IMR-90 (cell line): ENCODE measurements around the gene AGMO. TPM values are rescaled to one million over a fixed set of nuclear protein-coding genes. Genes with fewer than 3 reads are reported as not detected.

Experiments
- ATAC-seq: fragments of 200-7000 bp; cut with Tn5 transposase; 2 replicates; pipeline ENCODE4 v1.9.1; 2020; ENCODE audit warnings: low read depth, mild to moderate bottlenecking, moderate library complexity
- BruUV-seq: library from RNA; stranded (reverse); fragments of 400-500 nt; replicated peaks from 2 replicates; lab custom pipeline; 2021; lab: Mats Ljungman, UMichigan
- CTCF ChIA-PET: fragments of 300-600 bp; formaldehyde crosslinking; extraction: SDS; loops from one replicate; lab custom pipeline; 2021; ENCODE audit warnings: antibody characterized with exemption; lab: Yijun Ruan, JAX
- POLR2A ChIA-PET: fragments of 300-600 bp; sonication (Branson Sonifier 250); formaldehyde crosslinking; loops from one replicate; lab custom pipeline; 2022; ENCODE audit warnings: antibody characterized with exemption; ENCODE audit not compliant: unreplicated experiment; lab: Charles Lee
- DNase-seq: peaks from one replicate; pipeline ENCODE4 v3.0.0; 2013
- H2AFZ ChIP-seq: replicated peaks from 2 replicates; pipeline ENCODE3; 2013; ENCODE audit warnings: low read length, mild to moderate bottlenecking; ENCODE audit not compliant: poor library complexity
- H2AK5ac ChIP-seq: 2 replicates; pipeline ENCODE4 v1.6.1; 2013; ENCODE audit warnings: low read depth, low read length, inconsistent platforms
- H2AK9ac ChIP-seq: replicated peaks from 2 replicates; pipeline ENCODE3; 2013; ENCODE audit warnings: mild to moderate bottlenecking, low read depth, low read length, moderate library complexity; ENCODE audit not compliant: poor library complexity
- H2BK120ac ChIP-seq: 2 replicates; pipeline ENCODE4 v1.6.1; 2013; ENCODE audit warnings: low read depth, low read length, inconsistent platforms
- H2BK15ac ChIP-seq: 3 replicates; pipeline ENCODE4 v1.6.1; 2013; ENCODE audit warnings: low read depth, low read length, inconsistent platforms
- H2BK20ac ChIP-seq: 2 replicates; pipeline ENCODE4 v1.6.1; 2013; ENCODE audit warnings: low read depth, mild to moderate bottlenecking, inconsistent platforms, low read length, moderate library complexity
- H2BK5ac ChIP-seq: 2 replicates; pipeline ENCODE4 v1.6.1; 2013; ENCODE audit warnings: mild to moderate bottlenecking, low read depth, low read length, inconsistent platforms; ENCODE audit not compliant: poor library complexity, severe bottlenecking
- H3K14ac ChIP-seq: replicated peaks from 2 replicates; pipeline ENCODE4 v1.6.1; 2013; ENCODE audit warnings: low read depth, low read length, inconsistent platforms
- H3K18ac ChIP-seq: 2 replicates; pipeline ENCODE4 v1.6.1; 2013; ENCODE audit warnings: low read depth, low read length, control low read depth
- H3K23ac ChIP-seq: 2 replicates; pipeline ENCODE4 v1.6.1; 2013; ENCODE audit warnings: low read depth, low read length, inconsistent platforms
- H3K27ac ChIP-seq: 2 replicates; pipeline ENCODE4 v1.5.1; 2013; ENCODE audit warnings: mild to moderate bottlenecking, control low read depth, low read length; ENCODE audit not compliant: insufficient read depth
- H3K27me3 ChIP-seq: 2 replicates; pipeline ENCODE4 v1.6.1; 2013; ENCODE audit warnings: low read length; ENCODE audit not compliant: control insufficient read depth, insufficient read depth
- H3K36me3 ChIP-seq: 2 replicates; pipeline ENCODE4 v1.6.1; 2013; ENCODE audit warnings: low read length, mixed read lengths; ENCODE audit not compliant: control insufficient read depth, insufficient read depth
- H3K4ac ChIP-seq: 2 replicates; pipeline ENCODE4 v1.6.1; 2013; ENCODE audit warnings: low read depth, low read length, inconsistent platforms
- H3K4me1 ChIP-seq: 2 replicates; pipeline ENCODE4 v1.6.1; 2013; ENCODE audit warnings: low read length, mixed read lengths; ENCODE audit not compliant: control insufficient read depth, insufficient read depth
- H3K4me2 ChIP-seq: 2 replicates; pipeline ENCODE4 v1.6.1; 2013; ENCODE audit warnings: low read depth, mild to moderate bottlenecking, control low read depth, low read length, moderate library complexity
- H3K4me3 ChIP-seq: 2 replicates; pipeline ENCODE4 v1.5.1; 2013; ENCODE audit warnings: low read depth, mild to moderate bottlenecking, control low read depth, low read length, moderate library complexity; ENCODE audit not compliant: insufficient read depth
- H3K56ac ChIP-seq: 2 replicates; pipeline ENCODE4 v1.6.1; 2013; ENCODE audit warnings: low read length, inconsistent platforms; ENCODE audit not compliant: insufficient read depth; ENCODE audit errors: extremely low read depth
- H3K79me1 ChIP-seq, 2 experiments: 2 replicates each; pipeline ENCODE4 v1.6.1; 2013; ENCODE audit warnings: low read length in 2 of 2, inconsistent platforms in 1 of 2, low read depth in 1 of 2
- H3K9ac ChIP-seq: 2 replicates; pipeline ENCODE4 v1.6.1; 2013; ENCODE audit warnings: low read depth, low read length, control low read depth
- H3K9me1 ChIP-seq: 2 replicates; pipeline ENCODE4 v1.6.1; 2013; ENCODE audit warnings: low read length, inconsistent platforms; ENCODE audit not compliant: insufficient read depth
- H3K9me3 ChIP-seq: 2 replicates; pipeline ENCODE4 v1.6.1; 2013; ENCODE audit warnings: low read length; ENCODE audit not compliant: control insufficient read depth, insufficient read depth
- H4K20me1 ChIP-seq: 2 replicates; pipeline ENCODE4 v1.6.1; 2013; ENCODE audit warnings: low read length, inconsistent platforms; ENCODE audit not compliant: insufficient read depth
- H4K5ac ChIP-seq: 2 replicates; pipeline ENCODE4 v1.6.1; 2013; ENCODE audit warnings: mild to moderate bottlenecking, low read depth, low read length, control low read depth
- H4K8ac ChIP-seq, 2 experiments: 2 replicates each; pipeline ENCODE4 v1.6.1; 2013; ENCODE audit warnings: low read depth in 2 of 2, low read length in 2 of 2, control low read depth in 1 of 2, inconsistent platforms in 1 of 2
- H4K91ac ChIP-seq: 2 replicates; pipeline ENCODE4 v1.6.1; 2013; ENCODE audit warnings: low read depth, low read length, inconsistent platforms; ENCODE audit not compliant: insufficient read depth
- CHD1 ChIP-seq: IDR thresholded peaks from 2 replicates; pipeline ENCODE4 v1.6.1; 2012; ENCODE audit warnings: low read depth, low read length, improper control_type of control experiment
- CTCF ChIP-seq: conservative IDR thresholded peaks from 2 replicates; pipeline ENCODE4 v1.5.1; 2012; ENCODE audit warnings: mild to moderate bottlenecking, low read depth, low read length, improper control_type of control experiment
- ELK1 ChIP-seq: fragments of 150-350 bp; IDR thresholded peaks from 2 replicates; pipeline ENCODE4 v1.6.1; 2016; ENCODE audit warnings: low read depth, mild to moderate bottlenecking, low read length, moderate library complexity, borderline replicate concordance
- MAZ ChIP-seq: IDR thresholded peaks from 2 replicates; pipeline ENCODE4 v1.6.1; 2012; ENCODE audit warnings: low read depth, mild to moderate bottlenecking, low read length, improper control_type of control experiment, moderate library complexity, borderline replicate concordance
- RAD21 ChIP-seq: IDR thresholded peaks from 2 replicates; pipeline ENCODE4 v1.6.1; 2012; ENCODE audit warnings: low read length, improper control_type of control experiment
- RFX5 ChIP-seq: IDR thresholded peaks from 2 replicates; pipeline ENCODE4 v1.8.0; 2012; ENCODE audit warnings: low read depth, mild to moderate bottlenecking, low read length, moderate library complexity
- SMC3 ChIP-seq: fragments of 150-350 bp; IDR thresholded peaks from 2 replicates; pipeline ENCODE4 v1.6.1; 2016; ENCODE audit warnings: low read depth, mild to moderate bottlenecking, antibody characterized with exemption, low read length, moderate library complexity
- WGBS, 2 experiments: methylation state at CpG; one replicate each; pipeline versions ENCODE4 v1.1.5 to v1.1.7; 2013; ENCODE audit warnings: missing lambda C conversion rate in 2 of 2; ENCODE audit not compliant: insufficient read length in 1 of 2; ENCODE audit errors: extremely low coverage in 2 of 2; 5-methylcytosine and 5-hydroxymethylcytosine counted together
- dilution Hi-C: fragments of 300-500 bp; cut with HindIII; formaldehyde crosslinking; loops from one replicate; pipeline ENCODE4 v1.14.3; 2018; ENCODE audit warnings: low sequenced_read_pairs; ENCODE audit not compliant: unreplicated experiment
- in situ Hi-C: fragments of 300-500 bp; cut with MboI; formaldehyde crosslinking; loops from 3 replicates; pipeline ENCODE4 v1.14.3; 2019; ENCODE audit warnings: low sequenced_read_pairs, inconsistent platforms, mixed read lengths
- intact Hi-C: fragments of 100-400 bp; cut with micrococcal nuclease; formaldehyde crosslinking; loops from 2 replicates; pipeline ENCODE4 v1.10.0; 2022
- polyA plus RNA-seq, 3 experiments: library from polyadenylated mRNA; depleted of rRNA; stranded (reverse); fragments of >200 nt; gene quantifications; 2 replicates each; pipeline ENCODE4 v1.2.3, GENCODE V29; 2012; ENCODE audit warnings: low replicate concordance in 1 of 3
- total RNA-seq: library from RNA; depleted of rRNA; stranded (reverse); fragments of >200 nt; gene quantifications from 2 replicates; pipeline ENCODE4 v1.2.3, GENCODE V29; 2012

AGMO gene
- total and polyA plus RNA-seq, 2 of the 4 experiments (the other 2 are of a cell fraction), result not detected

- no TSS peak for BruUV-seq
- Histone ChIP-seq H4K20me1 (no peaks in the 10 kb centered on the region), H2AK5ac (no peak overlapping the region), H3K9me3 (peaks cover 5% of the 10 kb centered on the region), H2BK20ac (no peak overlapping the region), H3K56ac (no peak overlapping the region), H3K14ac (no peak overlapping the region), H2BK5ac (no peak overlapping the region), H2AFZ (no peak overlapping the region), H3K18ac (no peak overlapping the region), H4K5ac (no peak overlapping the region), H3K27me3 (no peaks in the 10 kb centered on the region), H3K27ac (no peak overlapping the region), H2AK9ac (no peak overlapping the region), H3K4me1 (no peaks in the 10 kb centered on the region), H3K4me3 (no peak overlapping the region), H3K9ac (no peak overlapping the region), H3K4ac (no peak overlapping the region), H4K8ac (no peak overlapping the region), H3K23ac (no peak overlapping the region), H2BK15ac (no peak overlapping the region), H2BK120ac (no peak overlapping the region), H3K79me1 (no peaks in the 10 kb centered on the region), H3K36me3 (no peaks in the 10 kb centered on the region), H3K4me2 (no peak overlapping the region), H3K9me1 (no peaks in the 10 kb centered on the region), H4K91ac (no peak overlapping the region)
- dilution Hi-C loops (no loop called here), intact Hi-C loops (no loop called here), in situ Hi-C loops (no loop called here)
- DNase-seq (no peak), ATAC-seq (no peak)
- POLR2A ChIA-PET, result no interaction called here
- TF ChIP-seq CHD1 (no peak), ELK1 (no peak), MAZ (no peak), RFX5 (no peak), SMC3 (no peak), RAD21 (no peak), CTCF (no peak)
- CTCF ChIA-PET, result no interaction called here
- 78% methylated on average over 3 of the region's 3 CpGs; no CpG with 5 or more reads in 1 of the 2 experiments for WGBS, 2 experiments
These were observed 22.8 kb upstream of the AGMO start for GRCh38 chr7:15584575-15584974.
